ENCODE results near the gene CDK14.

The CDK14 gene

GRCh38 chr7:90838799-90839198 lies 242.7 kb downstream of the CDK14 start:
- H3K4me3 Mint-ChIP-seq: no peak overlapping the region
- peaks cover 27% of the 10 kb centered on the region for H3K4me1 Mint-ChIP-seq
- peaks cover 12% of the 10 kb centered on the region for H3K9me3 Mint-ChIP-seq
- peaks cover 15% of the 10 kb centered on the region for H3K36me3 Mint-ChIP-seq (ENCODE audit: low read depth)
- TF ChIP-seq, protein P1, sequence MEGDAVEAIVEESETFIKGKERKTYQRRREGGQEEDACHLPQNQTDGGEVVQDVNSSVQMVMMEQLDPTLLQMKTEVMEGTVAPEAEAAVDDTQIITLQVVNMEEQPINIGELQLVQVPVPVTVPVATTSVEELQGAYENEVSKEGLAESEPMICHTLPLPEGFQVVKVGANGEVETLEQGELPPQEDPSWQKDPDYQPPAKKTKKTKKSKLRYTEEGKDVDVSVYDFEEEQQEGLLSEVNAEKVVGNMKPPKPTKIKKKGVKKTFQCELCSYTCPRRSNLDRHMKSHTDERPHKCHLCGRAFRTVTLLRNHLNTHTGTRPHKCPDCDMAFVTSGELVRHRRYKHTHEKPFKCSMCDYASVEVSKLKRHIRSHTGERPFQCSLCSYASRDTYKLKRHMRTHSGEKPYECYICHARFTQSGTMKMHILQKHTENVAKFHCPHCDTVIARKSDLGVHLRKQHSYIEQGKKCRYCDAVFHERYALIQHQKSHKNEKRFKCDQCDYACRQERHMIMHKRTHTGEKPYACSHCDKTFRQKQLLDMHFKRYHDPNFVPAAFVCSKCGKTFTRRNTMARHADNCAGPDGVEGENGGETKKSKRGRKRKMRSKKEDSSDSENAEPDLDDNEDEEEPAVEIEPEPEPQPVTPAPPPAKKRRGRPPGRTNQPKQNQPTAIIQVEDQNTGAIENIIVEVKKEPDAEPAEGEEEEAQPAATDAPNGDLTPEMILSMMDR (IDR thresholded peaks at IDR 0.05; ENCODE audit: unreplicated experiment in 3 of 3): no peak
- H3K27ac Mint-ChIP-seq: no peak overlapping the region
- no peaks in the 10 kb centered on the region for H3K27me3 Mint-ChIP-seq (ENCODE audit: low read depth)

DNA sequence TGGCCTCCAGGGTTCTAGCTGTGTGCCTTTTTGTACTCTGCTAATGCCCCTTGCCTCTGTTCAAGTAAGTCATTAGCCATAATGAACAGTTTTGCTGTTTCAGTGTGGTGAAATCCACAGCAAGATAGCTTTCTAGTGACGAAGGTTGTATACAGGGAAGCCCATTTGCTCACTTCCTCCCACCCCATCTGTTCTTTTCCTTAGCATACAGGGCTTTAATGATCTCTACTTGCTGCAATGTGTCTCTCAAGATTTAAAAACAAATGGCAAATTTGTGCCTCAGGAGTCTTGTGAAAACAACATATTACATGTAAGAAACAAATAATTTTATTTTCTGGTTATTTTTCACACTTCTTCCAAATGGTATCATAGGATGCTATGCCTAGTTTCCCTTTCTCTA lies 243.2 kb downstream of the CDK14 start:
- H3K36me3 Mint-ChIP-seq (ENCODE audit: low read depth): peaks cover 15% of the 10 kb centered on the region
- TF ChIP-seq, protein P1 (IDR thresholded peaks at IDR 0.05; ENCODE audit: unreplicated experiment in 3 of 3): no peak
- no peak overlapping the region for H3K27ac Mint-ChIP-seq
- H3K27me3 Mint-ChIP-seq (ENCODE audit: low read depth): no peaks in the 10 kb centered on the region
- H3K4me1 Mint-ChIP-seq: peaks cover 24% of the 10 kb centered on the region
- no peak overlapping the region for H3K4me3 Mint-ChIP-seq
- H3K9me3 Mint-ChIP-seq: peaks cover 12% of the 10 kb centered on the region

- H3K4me1 Mint-ChIP-seq: peaks cover 19% of the 10 kb centered on the region
- H3K4me3 Mint-ChIP-seq: no peak overlapping the region
- no peaks in the 10 kb centered on the region for H3K27me3 Mint-ChIP-seq (ENCODE audit: low read depth)
- H3K9me3 Mint-ChIP-seq: peaks cover 12% of the 10 kb centered on the region
- peaks cover 15% of the 10 kb centered on the region for H3K36me3 Mint-ChIP-seq (ENCODE audit: low read depth)
- TF ChIP-seq, protein P1 (IDR thresholded peaks at IDR 0.05; ENCODE audit: unreplicated experiment in 3 of 3): no peak
- no peak overlapping the region for H3K27ac Mint-ChIP-seq
Observed at GRCh38 chr7:90839727-90840291, 243.7 kb downstream of the CDK14 start.

DNA sequence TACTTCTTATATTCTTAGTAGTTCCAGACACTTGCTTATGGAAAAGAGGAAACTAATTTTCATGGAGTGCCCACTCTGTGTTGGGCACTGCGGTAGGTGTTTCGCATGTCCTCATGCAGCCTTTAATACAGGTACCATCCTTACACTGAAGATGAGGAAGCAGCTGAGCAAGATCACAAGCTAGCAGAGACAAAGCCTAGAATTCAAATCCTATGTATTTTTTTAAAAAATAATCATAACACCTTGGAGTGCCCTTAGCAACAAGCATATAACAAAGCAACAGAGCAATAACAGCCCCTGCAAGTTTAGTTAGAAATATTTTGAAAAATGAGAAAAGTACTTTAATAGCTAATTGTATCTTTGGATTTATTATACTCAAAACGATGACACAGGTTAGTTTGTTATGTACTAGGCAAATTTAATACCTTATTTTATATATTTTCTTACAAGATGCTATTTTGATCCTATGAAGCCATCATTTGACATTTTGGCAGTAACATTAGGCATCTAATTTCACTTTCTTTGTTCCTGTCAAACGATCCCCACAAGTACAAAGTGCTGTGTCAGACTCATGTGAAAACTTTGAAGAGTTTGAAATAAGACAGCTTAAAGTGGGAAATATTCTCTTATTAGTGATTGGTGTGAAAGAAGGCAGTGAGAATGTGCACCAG lies 245.8 kb downstream of the CDK14 start:
- Mint-ChIP-seq H3K36me3 (ENCODE audit: low read depth) (peaks cover 15% of the 10 kb centered on the region), H3K27me3 (ENCODE audit: low read depth) (no peaks in the 10 kb centered on the region), H3K27ac (peak overlapping the region in 1 of 3 experiments; percentile 0), H3K4me3 (no peak overlapping the region), H3K9me3 (peaks cover 12% of the 10 kb centered on the region), H3K4me1 (peaks cover 20% of the 10 kb centered on the region)
- TF ChIP-seq, protein P1 (IDR thresholded peaks at IDR 0.05; ENCODE audit: unreplicated experiment in 3 of 3): no peak

- H3K36me3 Mint-ChIP-seq (ENCODE audit: low read depth): peaks cover 15% of the 10 kb centered on the region
- peaks cover 12% of the 10 kb centered on the region for H3K9me3 Mint-ChIP-seq
- H3K4me3 Mint-ChIP-seq: no peak overlapping the region
- H3K27ac Mint-ChIP-seq: peak overlapping the region in 1 of 3 experiments; percentile 0
- TF ChIP-seq, protein P1 (IDR thresholded peaks at IDR 0.05; ENCODE audit: unreplicated experiment in 3 of 3): no peak
- H3K27me3 Mint-ChIP-seq (ENCODE audit: low read depth): no peaks in the 10 kb centered on the region
- peaks cover 20% of the 10 kb centered on the region for H3K4me1 Mint-ChIP-seq
Observed at GRCh38 chr7:90842430-90842788, 246.3 kb downstream of the CDK14 start.

DNA sequence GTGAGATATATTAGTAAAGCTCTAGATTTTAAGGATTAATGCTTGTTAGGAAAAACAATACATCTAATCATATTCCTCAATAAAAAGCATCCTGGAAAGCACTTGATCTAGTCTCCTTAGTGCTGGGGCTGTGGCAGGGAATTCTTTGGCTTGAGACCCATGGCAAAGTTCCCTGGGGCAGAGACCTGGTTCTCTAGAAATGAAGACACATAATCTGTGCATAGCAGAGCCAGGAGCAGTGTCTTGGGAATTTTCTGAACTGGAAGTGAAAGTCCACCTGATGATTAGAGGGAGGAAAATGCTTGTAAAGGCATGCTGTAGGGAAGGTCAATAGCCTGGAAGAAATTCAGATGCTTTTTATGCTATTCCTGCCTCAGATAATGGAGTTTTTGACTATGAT lies 247.4 kb downstream of the CDK14 start:
- H3K4me3 Mint-ChIP-seq: no peak overlapping the region
- H3K4me1 Mint-ChIP-seq: peaks cover 20% of the 10 kb centered on the region
- no peaks in the 10 kb centered on the region for H3K27me3 Mint-ChIP-seq (ENCODE audit: low read depth)
- peaks cover 9% of the 10 kb centered on the region for H3K9me3 Mint-ChIP-seq
- H3K27ac Mint-ChIP-seq: no peak overlapping the region
- TF ChIP-seq, protein P1 (IDR thresholded peaks at IDR 0.05; ENCODE audit: unreplicated experiment in 3 of 3): no peak
- H3K36me3 Mint-ChIP-seq (ENCODE audit: low read depth): peaks cover 10% of the 10 kb centered on the region

Data from nephron (organoid).